Pulmonary artery endothelial cell (primary cell): ENCODE data around the gene PAX3. TPM values are rescaled to one million over a fixed set of nuclear protein-coding genes. Genes with fewer than 3 reads are reported as not detected.

Experiments
- DNase-seq: peaks from one replicate; pipeline ENCODE4 v3.0.0-alpha.2; 2011; ENCODE audit warnings: low read depth, low spot score
- total RNA-seq: library from RNA; depleted of rRNA; stranded (reverse); fragments of >200 nt; gene quantifications from 2 replicates; pipeline ENCODE4 v1.2.3, GENCODE V29; 2014

Gene PAX3
- total RNA-seq, 1 donor from 2014 or later, result not detected

- DNase-seq, result no peak
Measured at GRCh38 chr2:222270396-222270795, 28.4 kb downstream of the PAX3 start.

GRCh38 chr2:222269132-222269531, 29.7 kb downstream of the PAX3 start:
- no peak for DNase-seq

DNA sequence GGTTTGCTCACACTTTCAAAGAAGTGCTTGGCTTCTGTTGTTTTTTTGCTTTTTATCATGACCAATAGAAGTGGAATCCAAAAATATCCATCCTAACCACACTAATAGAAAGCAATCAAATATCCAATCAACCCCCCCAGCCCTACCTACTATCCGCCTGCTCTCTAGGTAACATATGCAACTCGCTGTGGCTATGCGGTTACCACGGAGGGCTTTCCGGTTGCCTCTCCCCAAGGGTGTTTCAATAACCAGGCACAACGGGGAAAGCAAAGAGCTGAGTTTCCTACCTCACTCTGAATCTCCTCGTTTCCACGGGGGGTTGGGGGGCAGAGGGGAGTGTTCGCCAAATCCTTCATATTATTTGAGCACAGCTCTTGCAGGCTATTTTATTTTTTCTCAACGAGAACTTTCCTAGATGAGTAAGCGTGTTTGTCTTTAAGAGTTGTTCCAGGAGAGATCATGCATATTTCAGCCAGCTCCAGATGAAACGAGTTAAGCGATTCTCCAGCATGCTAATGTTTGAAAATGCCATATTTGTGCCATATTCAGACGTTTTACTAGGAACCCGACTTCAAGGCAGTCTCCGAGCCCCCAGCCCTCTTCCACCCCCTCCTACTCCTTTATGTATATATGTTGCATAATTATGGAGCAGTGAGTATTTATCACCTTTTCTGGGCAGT, 30.3 kb downstream of the PAX3 start:
- DNase-seq, result no peak

DNA sequence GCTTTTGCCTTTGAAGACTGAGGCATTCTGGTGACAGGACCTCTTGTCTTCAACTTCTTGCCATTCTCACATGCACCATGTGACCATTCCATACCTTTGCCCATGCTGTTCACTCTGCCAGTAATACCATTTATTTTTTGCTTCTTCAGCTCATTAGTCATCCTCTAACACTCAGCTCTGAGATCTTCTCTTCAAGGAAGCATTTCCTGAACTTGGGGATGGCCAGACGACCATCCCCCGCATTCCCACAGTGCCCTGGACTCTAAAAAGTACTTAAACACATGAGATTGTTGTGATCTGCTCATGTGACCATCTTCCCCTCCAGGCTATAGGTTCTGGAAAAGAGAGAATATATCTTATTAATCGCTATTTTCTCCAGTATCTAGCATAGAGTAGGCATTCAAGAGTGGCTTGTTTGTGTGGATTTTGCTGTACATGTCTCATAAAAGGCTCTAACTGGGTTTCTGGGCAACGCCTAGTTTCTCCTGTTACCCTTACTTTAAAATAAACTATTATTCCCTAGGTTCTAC, 33.9 kb downstream of the PAX3 start:
- DNase-seq, result no peak

DNA sequence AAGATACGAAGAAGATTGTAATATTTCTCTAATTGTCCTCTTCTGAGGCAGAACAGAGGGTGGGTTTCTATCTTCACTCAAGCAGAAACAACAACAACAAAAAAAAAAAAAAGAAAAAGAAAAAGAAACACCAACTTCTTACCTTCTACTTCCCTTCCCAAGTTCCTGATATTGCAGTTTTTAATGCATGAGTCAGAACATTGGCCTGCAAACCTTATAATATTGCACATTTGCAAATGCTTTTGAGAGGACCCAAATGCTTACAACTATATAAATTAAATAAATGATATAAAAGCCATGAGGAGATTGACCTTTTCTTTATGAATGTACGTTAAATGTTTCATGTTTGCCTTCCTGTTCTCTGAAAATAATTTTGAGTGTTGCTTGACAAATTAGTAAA, 37.3 kb downstream of the PAX3 start:
- no peak for DNase-seq

DNA sequence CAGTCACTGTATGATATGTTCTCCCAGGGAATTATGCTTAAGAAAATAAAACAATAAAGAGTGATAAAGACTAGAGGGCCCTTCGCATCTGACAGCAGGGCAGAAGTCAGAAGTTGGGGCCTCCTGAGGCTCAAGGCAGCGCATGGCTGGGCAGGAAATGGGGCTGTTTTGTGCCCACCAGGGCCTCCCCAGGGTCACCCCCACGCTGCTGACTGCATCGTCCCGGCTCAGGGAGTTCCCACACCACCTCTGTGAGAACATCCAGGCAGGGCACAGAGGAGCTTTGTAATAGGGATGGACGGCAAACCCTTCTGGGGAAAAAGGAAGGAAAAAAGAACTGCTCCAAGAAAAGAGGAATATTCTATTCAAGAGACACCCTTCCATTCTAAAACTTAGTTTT, 41.2 kb downstream of the PAX3 start:
- DNase-seq, result no peak

DNA sequence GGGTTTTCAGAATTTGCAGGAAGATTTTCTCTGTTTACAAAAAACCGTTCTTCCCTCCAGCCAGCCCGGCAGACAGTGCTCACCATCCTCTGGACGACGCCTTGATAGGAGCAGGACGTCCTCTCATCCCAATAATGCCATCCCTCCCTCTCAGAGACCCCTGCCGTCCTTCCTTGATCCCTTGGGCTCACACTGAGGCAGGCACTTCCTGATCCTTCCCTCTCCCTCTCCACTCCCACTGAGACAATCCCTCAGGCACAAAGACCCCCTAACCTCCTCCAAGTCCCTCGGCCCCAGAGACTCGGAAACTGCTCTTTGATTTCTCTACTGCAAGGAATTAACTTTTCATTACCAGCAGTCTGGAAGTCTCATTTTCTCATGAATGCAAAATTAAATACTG, 42.5 kb downstream of the PAX3 start:
- no peak for DNase-seq

GRCh38 chr2:222255090-222255489, 43.7 kb downstream of the PAX3 start:
- no peak for DNase-seq

DNA sequence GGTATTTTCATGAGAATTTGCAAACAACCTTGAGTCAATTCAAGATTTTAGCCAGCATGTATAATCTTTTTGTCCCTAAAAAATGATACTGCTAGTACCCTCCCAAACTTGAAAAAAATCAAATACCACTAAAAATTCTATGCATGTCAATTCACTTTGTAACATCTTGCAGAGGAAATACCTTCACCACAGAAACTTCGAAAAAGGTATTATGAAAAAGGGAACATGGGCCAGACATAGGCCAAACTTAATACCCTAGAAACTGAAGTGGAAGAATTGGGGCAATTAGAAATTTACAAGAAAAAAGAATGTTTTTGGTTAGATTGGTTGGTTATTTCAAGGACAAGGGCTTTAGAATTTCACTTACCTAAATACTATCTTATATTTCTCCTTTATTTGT, 48.5 kb downstream of the PAX3 start:
- no peak for DNase-seq

DNA sequence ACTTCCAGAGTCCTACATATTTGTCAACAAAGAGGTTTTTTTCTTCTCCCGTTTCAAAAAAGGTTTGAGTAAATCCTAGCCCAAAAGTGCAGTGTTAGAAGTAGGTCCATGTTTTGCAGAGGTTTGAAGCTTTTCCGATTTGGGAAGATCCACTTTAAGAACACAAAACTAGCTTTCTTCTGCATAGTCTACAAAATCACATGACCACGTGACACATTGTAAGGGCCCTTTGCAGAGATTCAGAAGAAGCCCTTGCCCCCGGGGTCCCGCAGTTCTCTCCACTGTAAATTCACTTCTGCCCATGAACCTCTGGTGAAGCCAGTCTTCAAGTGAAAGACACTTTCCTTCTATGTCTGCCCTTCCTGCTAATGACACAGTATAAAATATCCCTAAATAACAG, 49.4 kb downstream of the PAX3 start:
- no peak for DNase-seq

- DNase-seq, result no peak
Measured at GRCh38 chr2:222248818-222249217, 50.0 kb downstream of the PAX3 start.

DNA sequence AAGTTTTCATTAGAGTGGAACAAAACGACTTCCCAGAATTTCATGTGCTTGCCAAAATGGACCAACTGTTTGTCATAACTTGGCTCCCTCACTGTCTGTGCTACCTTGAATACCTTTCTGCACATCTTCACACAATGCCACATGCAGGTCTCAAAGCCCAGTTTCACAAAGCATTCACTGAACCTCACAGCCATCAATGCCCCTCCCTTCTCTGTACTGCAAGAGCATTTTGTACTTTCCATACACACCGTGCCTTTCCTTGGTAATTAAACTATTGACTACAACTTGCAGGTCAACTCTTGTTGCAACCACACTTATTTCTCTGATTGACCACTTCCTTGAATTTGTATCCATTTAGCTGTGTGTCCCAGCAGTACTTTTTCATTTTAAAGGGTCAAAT, 50.5 kb downstream of the PAX3 start:
- no peak for DNase-seq

DNA sequence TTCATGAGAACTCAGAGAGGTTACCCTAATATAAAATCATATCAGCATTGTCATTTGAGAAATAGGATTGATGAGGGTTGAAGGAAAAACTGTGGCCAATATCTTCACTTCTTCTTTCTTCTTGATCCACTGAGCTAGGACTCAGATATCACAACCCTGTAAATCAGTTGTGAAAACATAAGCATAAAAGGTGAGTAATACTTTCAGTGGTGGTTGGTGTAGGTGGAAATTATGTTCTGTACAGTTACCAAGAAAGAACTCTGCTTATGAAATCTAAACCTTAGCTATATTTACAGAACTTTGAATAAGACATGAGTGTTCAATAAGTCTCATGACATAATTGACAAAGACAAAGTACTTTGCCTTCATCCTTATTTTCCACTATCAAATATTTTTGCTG, 56.3 kb downstream of the PAX3 start:
- no peak for DNase-seq

DNA sequence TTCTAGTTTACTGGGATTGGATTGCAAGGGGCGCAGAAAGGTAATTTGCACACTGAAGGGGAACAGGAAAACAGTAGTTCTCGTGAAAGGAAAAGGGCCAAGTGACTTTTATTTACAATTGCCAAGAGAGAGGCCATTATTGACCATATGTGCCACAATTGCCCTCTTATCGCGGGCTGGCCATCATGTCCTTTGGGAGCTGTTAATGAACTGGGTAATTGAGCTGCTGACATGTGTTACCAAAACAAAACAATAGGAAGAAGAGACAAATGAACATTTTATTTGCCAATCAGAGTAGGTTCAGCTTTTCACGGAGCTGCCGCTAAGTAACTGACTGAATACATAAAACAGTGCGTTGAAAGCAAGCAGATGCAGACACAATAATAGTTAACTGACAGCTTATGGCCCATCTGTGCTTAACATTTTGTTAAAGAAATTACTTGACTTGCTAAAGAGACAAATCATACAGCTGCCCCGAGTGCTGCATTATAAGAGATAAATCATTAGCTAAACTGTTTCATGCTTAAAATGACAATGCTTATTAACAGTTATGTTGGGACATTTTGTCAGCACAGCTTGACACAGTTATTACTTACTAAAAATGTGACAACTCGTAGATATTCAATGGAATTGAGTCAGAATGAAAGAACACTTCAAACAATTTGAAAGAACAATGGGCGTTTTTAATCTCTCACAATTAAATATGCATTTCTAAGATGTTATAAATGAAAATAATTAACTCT, 57.5 kb downstream of the PAX3 start:
- DNase-seq, result no peak

- no peak for DNase-seq
Measured at GRCh38 chr2:222240676-222241049, 58.1 kb downstream of the PAX3 start.

DNA sequence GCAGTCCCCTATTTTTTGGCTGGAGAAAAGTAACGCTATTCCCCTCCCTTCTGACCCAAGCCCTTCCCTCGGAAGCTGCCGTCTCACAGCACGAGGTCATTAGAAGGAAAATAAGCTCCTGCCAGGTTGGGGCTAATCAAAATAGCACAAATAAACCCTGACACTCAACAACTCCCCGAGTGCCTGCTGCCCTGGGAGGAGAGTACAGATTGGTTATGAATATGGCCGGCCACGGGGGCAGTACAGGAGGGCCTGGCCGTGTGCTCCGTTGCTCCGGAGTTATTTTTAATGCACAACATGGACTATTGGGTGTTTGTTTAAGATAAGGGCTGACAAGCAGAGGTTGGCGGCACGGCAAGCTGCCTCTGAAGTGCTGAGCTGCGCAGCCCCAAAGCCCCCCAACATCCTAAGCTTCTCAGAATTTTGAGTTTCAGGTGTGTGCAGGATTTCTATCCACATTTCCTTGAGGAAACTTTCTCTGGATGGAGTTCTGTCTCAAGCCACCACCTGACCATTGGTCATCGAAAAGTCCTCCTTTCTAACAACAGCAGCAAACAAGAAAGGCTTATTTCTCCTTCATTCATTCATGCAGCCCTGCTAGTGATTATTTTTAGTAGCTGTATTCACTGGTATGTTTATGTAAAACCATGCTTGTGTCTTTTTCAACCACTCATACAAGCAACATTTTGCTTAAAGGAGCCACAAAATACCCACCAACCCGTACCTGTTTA, 58.7 kb downstream of the PAX3 start:
- DNase-seq, result no peak

GRCh38 chr2:222239091-222239490, 59.7 kb downstream of the PAX3 start:
- DNase-seq, result no peak

GRCh38 chr2:222238072-222238471, 60.7 kb downstream of the PAX3 start:
- DNase-seq, result no peak

DNA sequence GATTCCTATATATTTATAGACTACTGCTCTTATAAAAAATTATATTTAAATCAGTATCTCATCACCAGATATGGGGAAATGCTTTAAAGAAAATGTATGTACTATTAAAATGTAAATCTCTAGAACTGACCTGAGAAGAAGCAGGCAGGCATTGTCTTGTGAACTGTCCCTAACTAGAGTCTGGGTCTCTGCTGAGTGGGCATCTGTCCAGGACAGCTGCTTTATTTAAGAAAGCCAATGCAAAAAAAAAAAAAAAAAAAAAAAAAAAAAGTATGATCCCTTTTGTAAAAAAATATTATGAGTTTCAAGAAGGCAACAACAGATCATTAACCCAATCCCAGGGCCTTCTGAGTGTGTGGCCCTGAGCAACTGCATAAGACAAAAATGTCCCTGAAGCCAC, 66.0 kb downstream of the PAX3 start:
- DNase-seq, result no peak

DNA sequence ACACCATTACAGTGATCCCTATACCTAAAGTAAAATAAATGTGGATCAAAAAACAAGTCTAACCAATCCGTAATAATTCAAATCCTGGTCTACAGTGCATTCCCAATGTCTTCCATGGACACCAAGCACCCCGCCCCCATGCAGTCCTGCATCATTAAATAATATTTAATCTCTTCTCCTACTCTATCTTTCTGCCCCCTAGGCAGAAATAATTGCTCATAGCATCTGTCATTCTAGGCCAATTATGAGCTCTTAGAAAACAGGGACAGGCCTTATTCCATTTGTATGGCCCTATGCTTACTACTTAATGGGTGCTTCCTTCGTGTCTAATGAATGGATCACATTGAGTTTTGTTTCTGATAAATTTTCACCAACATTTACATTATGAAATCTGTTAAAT, 66.4 kb downstream of the PAX3 start:
- DNase-seq, result no peak

GRCh38 chr2:222228054-222228453, 70.7 kb downstream of the PAX3 start:
- no peak for DNase-seq

- no peak for DNase-seq
Measured at GRCh38 chr2:222218786-222219185, 80.0 kb downstream of the PAX3 start.
